Colon (tissue), 2 donors: ENCODE results near the gene PER3.

Source experiments
- FAIRE-seq: peaks from 2 replicates; lab custom pipeline; 2012; peaks lifted over from hg19 to GRCh38; lab: Jason Lieb, UNC
- donor health status: control.
- donor health status: control.

PER3 gene

DNA sequence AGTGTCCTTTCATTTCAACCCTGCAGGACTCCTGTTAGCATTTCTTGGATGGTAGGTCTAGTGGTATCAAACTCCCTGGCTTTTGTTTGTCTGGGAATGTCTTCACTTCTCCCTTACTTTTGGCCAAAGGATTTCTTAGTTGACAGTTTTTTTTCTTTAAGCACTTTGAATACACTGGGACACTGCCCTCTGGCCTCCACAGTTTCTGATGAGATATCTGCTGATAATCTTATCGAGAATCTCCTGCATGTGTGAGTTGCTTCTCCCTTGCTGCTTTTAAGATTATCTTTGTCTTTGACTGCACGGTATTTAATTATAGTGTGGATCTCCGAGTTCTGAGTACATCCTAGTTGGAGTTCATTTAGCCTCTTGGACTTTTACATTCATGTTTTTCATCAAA is 55.4 kb downstream of the PER3 start:
- no peak for FAIRE-seq

DNA sequence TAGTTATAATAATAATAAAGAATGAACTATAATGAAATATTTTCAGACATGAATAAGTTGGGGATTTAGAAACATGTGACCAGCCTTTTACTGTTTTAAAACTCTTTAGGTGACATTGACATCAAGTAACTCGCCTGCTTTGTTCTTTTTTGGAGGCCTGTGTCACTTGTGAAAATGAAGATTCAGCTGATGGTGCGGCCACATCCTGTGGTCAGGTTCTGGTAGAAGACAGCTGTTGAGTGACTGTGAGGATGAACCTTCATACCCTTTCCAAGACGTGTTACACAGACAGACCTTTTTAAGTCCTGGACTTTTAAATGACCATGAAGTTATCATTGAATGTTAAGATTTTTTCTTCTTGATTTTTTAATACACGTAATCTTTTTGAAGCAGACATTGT is 58.4 kb downstream of the PER3 start:
- no peak for FAIRE-seq

DNA sequence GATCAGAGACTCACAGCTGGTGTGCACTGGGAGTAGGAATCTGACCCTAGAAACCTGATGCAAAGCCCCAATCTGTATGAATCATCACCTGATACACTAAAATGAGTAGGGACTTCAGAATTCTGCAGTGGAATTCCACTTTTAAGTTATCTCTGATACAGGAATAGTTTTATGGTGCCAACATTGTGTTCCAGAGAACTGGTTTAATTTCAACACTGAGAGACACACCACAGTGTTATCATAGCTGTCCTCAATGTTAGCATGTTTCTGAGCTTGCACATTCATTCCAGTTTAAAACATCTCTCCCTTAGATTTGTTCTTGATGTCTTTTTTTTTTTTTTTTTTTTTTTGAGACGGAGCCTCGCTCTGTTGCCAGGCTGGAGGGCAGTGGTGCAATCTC is 61.7 kb downstream of the PER3 start:
- no peak for FAIRE-seq

DNA sequence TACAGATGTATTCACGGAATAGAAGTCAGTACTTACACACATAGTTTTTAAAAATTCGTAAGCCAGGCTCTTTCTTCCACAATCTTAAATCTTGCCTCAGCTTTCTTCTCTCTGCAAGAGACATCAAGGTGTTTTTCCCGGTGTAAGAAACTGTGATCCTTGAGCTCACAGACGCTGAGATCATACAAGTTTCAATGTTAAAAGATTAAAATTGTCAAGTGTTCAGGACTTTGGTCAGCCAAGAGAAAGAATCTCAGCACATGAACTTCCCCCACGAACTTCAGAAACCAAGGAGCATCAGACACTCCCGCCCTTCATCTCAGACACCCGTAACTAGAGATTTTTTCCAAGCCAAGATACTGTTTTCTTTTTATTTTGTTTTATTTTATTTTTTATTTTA is 62.6 kb downstream of the PER3 start:
- no peak for FAIRE-seq

DNA sequence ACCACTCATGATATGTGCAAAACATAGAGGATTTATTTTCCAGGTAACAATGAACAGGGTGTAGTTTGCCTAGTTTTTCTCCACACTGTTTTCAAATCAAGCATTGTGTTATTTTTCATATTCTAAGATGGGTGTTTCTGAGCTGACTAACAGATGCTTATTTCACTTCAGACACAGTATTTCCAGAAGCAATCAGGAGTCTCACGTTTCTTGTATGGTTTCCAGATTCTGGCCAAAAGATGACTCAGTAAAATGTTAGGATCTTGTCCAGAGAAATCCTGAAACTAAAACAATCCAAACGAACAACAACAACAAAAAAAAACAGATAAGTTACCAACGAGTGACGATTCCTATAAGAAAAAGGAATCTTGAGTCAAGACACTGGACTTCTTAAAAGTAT is 63.5 kb downstream of the PER3 start:
- FAIRE-seq: no peak

DNA sequence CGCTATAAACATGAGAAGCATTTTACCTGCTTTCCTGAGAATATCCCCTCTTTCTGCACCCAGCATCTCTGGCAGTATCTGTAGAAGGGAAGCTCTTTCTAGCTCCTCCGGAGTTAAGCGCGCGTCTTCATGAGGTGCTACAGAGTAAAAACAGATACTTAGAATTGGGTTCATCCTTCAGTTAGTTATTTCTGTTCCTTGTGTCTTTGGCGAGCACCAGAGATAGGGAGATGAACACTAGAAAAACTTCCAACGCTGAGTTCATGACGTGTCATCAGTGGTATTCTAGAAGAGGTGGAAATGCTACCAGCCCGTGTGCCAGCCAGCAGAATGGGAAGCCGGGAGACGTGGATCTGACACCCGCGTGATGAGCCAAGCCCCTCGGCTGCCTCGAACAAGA is 66.7 kb downstream of the PER3 start:
- no peak for FAIRE-seq

DNA sequence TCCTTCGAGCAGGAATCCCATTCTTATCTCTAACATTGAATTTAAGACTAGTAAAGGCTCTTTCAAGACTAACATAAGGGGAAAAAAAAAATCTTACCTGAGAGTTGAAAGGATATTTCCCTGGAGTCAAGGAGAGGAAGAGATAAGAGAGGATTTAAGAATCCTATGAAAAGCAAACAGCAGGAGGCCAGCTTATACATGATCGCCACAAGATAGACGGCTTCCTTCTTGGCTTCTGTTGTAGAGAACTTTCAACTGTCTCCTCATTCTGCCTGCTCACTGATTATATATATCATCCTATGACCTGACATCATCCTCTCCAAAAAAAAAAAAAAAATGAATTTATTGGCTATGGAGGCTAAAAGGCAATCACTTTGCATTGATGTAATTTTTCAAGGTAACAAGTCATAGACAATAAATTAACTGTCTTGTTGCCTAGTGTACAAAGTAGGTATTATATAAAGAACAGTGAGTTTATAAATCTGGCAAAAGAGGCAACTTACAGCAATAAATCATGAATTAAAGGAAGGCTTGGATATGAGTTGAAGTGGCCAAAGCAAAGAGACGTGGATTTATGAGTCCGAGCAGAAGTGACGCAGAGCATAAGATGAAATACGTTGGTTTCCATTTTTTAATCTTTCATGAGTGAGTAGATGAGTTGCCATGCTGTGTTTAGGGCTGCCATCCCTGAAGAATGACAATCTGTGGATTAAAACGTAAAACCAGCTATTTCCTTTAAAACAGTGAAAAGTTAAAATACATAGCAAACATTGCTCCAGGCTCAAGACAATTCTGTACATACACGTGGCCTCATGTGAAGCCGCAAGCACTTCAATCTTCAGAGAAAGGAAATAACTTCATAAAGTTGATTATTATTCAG is 69.0 kb downstream of the PER3 start, which contains the start of gene UTS2:
Gene UTS2, minus strand, starts transcription at position 262 of the 880 bp plus-strand sequence. Its CDS starts 62 bp downstream, at position 200.
- no peak for FAIRE-seq

DNA sequence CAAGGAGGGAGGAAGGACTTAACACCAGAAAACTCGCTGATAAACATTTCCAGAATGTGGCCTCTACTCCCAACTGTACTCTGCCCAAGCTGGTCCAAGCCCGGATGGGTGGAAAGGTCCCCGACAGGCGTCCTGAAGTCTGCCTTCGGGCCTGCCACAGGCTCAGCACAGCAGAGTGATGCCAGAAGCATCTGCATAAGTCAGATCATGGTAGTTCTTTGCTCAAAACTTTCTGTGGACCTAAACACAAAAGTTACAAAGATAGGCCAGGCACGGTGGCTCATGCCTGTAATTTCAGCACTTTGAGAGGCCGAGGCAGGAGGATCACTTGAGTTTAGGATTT is 69.6 kb downstream of the PER3 start:
- FAIRE-seq: no peak

DNA sequence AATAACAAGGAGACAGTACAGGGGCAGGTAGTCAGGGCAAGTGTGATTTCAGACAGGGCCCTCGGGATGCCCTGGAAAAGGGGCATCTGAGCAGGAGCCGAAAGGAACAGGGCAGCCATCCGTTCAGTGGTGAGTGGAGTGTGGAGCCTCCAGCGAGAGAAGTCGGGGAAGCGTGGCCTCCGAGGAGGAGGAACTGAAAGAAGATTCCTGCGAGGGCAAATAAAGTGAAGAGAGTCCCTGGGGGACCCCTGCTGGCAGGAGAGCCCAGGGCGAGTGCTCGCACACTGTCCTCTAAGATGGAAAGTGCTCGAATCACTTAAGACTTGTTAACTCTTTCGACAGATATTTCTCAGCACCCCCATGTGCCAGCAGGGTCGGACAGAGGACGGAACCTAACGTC is 72.3 kb downstream of the PER3 start:
- FAIRE-seq: no peak

DNA sequence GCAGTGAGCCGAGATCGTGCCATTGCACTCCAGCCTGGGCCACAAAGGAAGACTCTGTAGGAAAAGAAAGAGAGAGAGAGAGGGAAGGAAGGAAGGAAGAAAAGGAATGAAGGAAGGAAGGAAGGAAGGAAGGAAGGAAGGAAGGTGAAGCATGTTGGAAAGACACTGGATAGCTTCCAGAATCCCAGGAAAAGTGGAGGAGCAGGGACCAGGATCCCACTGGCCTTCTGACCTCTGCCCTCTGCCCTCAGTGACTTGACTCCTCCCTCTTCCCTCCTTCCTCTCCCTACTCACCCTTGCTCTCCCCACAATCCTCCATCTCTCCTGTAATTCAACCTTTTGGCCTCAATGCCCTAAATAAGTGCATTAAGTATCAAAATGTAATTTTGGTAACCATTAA is 72.9 kb downstream of the PER3 start:
- no peak for FAIRE-seq

DNA sequence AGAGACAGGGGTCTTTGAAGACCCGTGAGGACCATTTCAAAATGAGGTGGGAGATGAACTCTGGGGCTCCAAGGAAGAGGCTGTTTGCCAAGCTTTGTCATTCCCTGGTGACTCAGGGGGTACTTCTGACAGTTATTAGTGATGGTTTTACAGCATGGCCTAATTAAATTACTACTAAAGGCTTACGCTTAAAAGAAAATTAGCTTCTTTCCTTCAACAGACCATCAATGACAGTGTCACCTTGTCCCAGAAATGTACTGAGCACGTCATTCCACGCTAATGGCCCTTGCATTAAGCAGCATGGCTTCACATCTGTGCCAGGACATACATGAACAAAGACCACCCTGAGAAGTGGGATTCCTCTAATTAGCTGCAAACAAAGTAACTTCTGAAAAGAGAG is 73.9 kb downstream of the PER3 start:
- FAIRE-seq: no peak

DNA sequence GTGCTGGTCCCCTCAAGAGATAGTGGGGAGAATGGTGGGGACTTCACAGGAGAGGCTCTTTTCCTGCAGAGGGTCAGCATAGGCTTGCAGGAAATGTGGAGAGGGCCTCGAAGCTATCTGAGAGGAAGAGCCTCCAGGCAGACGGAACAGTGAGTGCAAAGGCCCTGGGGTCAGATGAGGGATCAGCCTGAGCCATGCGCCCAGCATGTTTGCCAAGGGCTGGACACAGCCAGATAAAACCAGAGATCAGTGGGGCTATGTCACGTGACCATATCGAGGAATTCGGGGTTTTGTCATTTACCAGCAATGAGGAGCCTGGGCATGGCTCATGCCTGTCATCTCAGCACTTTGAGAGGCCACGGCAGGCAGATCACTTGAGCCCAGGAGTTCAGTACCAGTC is 75.3 kb downstream of the PER3 start:
- FAIRE-seq: no peak

DNA sequence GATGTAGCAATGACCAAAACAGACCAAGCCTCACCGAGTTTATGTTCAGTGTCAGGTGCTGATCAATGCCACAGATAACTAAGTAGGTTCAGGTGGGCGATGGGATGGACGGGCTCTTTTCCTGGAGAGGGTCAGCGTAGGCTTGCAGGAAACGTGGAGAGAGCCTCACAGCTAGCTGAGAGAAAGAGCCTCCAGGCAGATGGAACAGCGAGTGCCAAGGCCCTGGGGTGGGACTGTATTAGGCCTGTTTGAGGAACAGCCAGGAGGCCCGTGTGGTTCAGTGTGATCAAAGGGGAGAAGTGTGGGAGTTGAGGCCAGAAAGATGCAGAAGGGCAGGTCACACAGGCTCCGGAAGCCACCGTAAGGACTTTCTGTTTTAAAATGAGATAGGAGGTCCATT is 76.0 kb downstream of the PER3 start:
- FAIRE-seq: no peak

DNA sequence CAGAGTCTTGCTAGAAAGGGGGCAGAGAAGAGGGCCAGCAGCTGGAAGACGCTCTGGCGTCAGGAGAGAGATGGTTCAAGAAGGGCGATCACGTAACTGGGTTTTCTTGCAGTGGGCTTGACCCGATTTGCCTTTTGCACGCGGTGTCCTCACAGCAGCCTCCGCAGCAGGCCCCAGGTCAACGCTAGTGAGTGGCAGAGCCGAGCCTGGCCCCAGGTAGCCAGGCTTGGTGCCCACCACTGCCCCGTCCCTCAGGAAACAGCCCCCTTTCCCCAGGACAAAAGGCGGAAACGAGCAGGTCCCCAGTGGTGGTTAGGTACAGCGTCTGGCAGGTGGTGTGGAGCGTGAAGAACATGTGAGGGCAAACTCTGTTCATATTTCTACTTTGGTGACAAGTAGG is 77.4 kb downstream of the PER3 start:
- FAIRE-seq: no peak

DNA sequence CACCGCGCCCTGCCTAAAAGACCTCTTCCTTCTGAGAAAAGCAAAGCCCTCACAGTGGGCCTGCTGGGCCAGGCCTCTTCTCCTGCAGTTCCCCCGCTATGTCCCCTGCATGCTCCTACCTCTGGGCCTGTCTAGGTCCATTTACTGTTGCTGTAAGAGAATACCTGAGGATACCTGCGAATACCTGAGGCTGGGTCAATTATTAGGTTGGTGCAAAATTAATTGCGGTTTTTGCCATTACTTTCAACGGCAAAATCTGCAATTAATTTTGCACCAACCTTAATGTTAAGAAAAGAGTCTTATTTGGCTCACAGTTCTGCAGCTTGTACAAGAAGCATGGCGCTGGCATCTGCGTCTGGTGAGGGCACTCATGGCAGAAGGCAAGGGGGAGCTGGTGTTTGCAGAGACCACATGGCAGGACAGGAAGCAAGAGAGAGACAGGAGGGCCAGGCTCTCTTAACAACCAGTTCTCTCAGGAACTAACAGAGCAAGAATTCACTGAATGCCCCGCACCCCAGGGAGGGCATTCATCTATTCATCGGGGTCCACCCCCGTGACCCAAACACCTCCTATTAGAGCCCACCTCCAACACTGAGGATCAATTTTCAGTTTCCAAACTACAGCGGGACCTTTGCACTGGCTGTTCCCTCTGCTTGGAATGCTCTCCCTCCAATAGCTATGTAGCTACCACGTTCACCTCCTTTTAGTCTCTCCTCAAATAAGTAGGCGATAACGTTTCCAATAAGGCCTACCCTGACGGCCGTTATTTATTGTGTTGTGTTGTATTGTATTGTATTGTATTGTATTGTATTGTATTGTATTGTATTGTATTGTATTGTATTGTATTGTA is 78.3 kb downstream of the PER3 start:
- no peak for FAIRE-seq

DNA sequence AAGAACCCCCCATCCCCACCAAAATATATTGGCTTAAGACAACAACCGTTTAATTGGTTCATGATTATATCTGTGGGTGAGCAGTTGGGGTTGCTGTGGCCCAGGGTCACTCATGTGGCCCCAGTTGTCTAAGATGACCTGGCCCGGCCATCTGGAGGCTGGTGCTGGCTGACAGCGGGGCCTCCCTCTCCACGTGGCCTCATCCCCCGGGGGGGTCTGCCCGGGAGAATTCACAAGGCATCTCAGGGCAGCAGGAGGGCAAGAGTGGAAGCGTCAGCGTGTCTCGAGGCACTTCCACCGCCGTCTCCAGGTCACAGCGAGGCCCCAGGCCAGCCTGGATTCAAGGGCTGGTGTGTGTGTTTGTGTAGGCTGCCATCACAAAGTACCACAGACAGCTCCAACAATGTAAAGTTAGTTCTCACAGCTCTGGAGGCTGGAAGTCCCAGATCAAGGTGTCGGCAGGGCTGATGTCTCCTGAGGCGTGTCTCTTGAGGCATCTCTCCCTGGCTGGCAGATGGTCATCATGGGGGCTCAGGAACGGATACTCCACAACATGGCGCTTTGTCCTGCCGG is 79.8 kb downstream of the PER3 start:
- no peak for FAIRE-seq

DNA sequence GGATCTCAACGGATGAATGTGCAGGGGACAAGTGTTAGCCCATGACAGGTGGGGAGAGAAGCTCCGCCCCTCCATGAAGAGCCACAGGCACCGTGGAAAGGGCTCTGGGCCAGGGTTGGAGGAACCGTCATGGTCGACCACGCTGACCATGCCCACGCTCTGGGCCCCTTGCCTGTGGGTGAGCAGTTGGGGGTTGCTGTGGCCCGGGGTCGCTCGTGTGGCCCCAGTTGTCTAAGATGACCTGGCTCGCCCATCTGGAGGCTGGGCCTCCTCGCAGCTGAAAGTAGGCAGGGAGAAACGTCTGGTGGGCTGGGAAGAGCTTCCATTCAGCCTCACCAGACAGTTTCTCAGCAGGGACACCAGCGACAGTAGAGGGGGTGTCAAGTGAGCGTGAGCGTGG is 81.9 kb downstream of the PER3 start:
- no peak for FAIRE-seq

DNA sequence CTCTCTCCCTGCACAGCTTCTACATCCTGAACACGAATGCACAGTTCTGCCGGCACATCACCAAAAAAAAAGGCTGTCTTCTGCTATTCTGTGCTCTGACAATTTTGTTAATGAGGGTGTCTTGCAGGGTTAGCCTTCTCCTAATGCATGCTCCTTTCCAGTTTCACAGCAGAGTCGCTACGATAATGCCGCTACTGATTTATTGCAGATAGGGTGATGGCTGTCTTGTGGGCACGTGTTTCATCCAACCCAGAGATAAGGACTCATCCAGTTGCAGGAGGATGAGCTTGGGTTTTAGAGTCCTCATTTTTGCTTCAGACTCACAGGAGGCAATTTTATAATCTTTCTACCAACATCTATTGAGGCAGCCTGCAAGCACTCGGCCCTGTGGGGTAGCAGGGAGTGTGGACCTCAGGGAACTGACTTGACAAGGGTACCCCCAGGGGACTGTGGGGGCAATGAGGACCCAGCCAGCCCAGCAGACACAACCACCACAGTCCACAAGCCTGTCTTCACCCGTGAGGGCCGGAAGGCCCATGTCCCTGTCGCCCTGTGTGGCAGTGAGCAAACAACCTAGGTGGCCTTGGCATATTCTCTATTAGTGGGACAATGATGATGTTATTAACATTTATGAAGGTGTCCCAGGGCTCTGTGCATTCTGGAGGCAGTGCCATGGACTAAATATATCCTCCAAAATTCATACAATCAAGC is 84.1 kb downstream of the PER3 start:
- FAIRE-seq: no peak

DNA sequence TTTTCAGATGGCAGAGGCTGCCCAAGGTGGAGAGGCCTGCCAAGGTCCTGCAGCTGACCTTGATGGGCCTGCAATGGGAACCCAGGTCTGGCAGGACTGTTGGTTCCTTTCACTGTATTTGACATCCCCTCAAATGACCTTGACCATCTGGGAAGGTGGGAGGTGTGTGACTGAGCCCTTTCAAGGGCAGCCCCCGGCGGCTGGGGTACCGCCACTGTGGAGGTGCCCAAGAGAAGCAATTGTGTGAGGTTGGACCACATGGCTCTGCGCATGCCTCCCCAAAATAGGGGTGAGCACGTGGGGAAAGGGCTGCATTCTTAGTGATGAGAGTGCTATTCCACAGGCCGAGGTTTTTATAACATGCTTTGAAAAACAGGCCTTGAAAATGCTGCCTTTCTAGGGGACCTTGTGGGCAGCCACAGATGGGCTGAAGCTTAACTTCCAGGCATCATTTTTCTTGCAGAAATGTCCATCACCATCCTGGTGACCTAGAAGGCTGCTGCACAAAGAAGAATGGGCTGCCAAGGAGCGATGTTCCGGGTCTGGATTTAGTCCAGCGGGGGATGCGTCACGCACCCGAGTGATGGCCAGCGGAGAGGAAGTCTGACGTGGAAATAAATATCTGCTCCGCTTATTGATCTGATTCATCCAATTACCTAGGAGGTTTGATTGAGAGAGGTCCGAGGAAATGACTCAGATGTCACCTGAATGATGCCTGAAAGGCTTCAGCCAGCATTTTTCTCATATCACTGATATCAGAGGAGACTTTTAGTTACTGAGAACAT is 85.2 kb downstream of the PER3 start:
- FAIRE-seq: no peak

DNA sequence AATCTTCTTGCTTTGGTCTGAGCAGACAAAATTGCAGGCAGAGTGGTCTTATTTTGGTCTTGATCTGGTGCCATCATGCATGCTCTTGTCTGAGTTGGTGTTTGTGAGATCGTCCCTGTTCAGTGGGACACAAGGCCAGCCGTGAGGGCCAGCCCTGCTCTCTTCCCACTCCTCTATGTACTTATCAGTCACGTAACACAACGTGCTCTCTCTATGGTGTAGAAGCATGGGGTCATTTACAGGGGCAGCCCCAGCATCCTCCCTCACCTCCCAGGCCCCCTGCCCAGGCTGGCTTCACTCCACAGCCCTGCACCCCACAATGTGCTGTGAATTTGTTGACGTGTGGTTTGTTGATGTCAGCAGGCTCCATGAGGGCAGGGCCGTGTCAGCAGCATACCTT is 87.0 kb downstream of the PER3 start:
- no peak for FAIRE-seq
